ENCODE measurements around the gene BNIP3. TPM values are rescaled to one million over a fixed set of nuclear protein-coding genes. Genes with fewer than 3 reads are reported as not detected.
"Not testable (repeated sequence)": the region's sequence is repeated elsewhere in the genome, so short reads cannot be mapped to it uniquely, and the experiment has no call there.

The BNIP3 gene
- total RNA-seq, 1 donor from 2014 or later: 35.3 TPM

DNA sequence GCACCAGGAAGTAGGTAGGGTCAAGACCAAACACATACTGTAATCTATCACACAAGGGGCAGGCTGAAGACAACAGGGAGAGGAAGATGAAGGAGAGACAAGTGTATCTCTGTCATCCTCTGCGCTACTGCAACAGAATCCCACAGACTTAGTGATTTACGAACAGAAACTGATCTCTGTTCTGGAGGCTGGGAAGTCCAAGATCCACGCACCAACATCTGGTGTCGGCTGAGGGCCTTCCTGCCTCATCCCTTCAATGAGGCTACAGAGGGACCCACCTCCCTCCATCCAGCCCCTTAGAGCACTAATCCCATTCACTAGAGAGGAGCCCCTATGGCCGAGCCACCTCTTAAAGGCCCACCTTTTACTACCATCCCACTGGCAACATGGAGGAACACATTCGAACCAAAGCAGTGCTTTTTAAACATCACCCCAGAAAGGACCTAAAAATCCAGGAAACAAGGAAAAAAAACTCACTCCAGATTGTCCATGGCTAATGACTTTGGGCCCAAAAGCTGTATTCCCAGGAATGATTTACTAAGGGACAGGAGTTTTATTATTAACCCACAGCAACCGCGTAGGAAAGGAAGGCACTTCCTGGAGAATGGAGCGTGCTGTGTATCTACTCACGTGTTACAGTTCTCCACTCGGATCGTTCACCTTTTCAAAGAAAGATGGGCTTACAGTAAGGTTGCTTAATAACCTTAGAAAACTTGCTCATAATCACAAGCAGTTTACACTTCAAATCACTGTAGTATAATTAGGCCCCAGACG, 4.2 kb downstream of the BNIP3 start:
- no peak for DNase-seq

DNA sequence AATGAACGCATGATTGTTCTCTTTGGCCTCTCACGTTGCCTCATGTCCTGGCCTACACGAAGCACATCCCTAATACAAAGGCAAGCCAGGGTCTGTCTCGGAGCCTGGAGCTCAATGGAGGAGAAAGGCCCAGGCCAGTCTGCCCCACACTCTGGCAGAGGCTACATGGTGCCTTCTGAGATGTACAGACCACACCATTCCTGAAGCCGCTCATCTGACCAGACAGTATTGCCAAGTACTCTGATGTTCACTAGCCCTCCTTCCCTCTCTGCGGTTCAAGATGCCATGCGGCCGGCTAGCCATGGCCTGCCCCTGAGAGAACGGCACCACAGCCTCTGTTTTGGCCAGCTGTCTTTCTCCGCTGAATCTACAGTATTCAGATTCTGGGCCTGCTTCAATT, 5.9 kb downstream of the BNIP3 start:
- no peak for DNase-seq

DNA sequence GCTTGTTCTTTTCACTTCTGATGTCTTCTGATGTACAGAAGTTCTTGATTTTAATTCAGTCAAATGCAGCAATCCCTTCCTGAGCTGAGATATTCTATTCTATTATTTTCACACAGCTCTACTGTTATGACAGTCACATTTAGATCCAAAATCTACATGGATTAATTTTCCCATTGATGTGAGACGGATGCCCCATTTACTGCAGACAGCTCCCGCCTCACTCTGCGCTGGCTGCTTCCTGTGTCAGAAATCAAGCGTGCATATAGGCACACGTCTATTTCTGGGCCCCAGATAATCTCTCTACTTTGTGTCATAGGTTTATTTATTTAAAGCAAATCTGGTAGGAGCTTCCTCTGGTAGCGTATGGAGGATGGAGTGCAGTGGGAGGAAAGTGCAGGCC, 6.7 kb downstream of the BNIP3 start:
- DNase-seq: no peak

DNA sequence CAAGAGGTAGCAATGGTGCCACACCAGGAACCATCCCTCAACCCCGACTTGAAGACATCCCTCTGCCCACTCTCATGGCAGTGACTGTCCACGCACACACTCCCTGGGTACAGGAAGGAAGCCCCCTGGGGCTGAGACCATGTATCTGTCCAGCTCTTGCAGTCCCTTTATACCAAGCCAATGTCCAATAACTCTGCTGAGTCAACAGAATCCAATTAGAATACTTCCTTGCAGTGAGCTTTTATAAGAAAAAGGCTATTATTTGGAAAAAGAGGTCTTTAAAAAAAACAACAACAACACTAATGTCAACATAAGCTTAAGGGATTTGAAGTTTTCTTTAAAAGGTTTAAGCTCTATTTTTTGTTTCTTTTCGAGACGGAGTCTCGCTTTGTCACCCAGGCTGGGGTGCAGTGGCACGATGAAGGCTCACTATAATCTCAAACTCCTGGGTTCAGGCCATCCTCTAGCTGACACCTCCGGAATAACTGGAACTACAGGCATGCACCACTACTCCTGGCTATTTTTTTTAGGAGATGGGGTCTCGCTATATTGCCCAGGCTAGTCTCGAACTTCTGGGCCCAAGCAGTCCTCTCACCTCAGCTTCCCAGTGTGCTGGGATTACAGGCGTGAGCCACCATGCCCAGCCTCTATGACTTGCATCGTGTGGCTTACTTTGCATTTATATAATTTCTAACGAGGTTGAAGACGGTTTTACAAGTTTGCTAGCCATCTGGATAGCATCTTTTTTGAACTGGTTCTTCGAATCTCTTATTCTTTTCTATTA, 7.5 kb downstream of the BNIP3 start:
- DNase-seq: no peak

DNA sequence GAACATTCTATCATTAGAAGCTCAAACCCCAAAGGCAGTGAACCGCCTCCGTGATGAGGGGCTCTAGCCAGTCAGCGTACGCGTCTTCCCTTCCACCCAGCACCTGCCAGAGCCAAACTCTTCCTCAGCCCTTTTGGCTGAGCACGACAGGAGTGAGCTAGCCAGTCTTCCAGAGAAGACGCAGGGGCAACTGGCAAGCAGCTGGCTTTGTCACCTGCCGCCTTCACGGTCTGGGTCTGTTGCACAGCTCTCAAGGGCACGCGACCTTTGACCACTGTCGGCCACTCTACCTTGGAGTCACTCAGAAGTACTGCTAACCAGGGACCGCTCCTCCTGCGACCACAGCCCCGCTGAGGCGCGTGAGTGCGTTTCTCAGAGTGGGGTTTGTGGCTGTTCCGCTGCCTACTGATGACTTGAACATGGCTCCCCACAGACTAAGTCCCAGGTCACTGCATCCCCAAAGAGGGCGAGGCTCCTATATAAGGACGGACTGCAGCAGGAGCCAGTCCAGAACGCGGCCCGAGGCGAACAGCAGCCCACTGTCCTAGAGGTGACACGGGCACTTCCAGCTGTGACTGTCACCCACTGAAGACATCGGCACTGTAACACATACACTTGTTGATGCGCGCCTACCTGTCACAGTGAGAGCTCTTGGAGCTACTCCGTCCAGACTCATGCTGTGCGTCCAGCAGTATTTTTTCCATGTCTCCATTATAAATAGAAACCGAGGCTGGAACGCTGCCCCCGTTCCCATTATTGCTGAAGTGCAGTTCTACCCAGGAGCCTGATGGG, 8.4 kb downstream of the BNIP3 start:
- no peak for DNase-seq

DNA sequence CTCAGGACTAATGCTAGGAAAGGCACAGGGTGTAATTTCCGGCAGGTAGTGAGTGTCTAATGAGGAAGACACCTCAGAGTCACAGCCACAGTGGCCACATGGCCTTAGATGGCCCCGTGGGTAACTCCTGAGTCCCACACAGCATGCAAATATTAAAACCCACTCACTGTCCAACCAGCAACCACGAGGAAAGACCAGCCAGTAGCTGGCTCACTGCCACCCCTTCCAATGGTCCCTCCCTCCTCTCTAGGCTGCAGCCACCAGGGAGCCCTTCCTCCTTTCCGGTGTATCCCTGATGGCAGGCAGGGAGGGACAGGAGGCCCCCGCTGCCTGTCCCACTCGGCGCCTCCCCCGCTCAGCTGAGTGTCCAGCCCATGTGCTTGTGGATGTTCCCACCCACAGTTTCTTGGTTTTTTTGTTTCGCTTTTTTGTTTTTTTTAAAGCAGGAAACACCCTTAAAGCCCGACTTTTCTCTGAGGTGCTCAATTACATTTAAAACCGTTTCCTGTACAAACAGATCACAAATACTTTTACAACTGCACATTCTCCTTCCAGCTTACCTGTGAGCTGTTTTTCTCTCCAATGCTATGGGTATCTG, 9.2 kb downstream of the BNIP3 start:
- no peak for DNase-seq

DNA sequence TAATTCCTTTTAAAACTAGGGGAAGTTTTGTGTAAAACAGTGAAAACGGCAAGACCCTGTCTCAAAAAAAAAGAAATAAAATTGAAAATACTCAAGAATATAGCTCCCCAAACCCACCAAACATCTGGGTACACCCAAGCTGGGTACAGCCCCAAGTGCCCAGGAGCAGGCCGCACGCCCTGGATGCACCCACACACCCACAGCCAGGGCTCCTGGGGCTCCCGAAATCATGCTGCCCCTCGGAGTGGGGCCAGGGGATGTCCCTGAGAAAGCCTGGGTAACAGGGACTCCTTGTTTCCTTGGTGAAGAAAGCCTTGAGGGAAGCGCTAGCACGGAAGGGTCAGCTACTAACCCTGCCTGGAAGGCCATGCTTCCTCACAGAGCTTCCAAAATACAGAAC, 10.1 kb downstream of the BNIP3 start:
- no peak for DNase-seq

DNA sequence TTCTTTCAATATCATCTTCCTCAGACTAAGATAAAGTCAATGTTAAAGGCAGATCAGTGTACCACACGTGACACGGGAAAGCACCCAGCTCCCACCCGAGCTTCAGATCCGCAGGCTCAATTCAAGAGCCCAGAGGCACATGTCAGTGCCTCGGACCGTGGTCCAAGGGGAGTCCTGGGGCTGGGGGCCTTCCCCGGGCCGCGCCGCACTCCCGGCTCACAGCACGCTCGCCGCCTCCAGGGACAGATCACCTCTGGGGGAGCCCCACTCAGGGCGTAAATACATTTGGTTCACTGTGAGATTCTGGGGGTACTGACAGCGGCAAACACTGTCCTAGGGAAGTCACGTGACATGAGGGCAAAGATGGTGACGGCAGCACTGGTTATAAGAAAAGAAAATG, 10.8 kb downstream of the BNIP3 start:
- no peak for DNase-seq

DNA sequence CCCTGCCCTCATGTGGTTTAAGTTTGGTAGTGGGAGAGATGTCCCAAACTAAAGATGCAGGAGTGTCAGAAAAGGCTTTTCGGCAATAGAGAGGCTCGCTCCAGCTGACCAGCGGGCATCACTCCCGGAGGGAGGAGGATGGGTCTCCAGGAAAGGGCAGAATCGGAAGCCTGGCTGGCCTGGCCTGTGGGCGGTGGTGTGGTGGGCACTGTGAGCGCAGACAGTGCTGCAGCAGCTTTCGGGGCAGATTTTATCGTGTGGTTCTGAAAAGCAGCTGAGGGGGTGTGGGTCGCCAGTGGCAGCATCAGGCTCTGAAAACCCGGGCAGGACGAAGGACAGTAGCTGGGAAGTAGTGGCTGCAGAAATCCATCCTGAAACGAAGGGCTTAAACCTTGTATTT, 12.8 kb downstream of the BNIP3 start:
- DNase-seq: no peak

DNA sequence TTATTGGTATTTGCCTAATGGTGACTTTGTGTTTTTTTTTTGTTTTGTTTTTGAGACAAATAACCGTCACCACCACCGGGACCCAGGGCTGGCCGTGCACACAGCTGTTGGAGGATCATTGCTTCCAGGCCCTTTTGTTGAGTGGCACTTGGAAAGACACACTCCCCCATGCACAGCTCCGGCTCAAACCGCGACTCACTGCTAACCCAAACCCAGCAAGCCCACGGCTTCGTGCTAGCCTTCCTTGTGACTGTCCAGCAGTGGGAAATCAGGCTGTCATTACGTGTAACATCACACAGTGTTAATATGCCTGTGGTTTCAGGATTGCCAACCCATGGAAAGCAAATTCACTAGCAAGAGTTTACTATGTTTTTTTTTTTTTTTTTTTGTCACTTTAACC, 17.4 kb downstream of the BNIP3 start:
- DNase-seq: no peak

DNA sequence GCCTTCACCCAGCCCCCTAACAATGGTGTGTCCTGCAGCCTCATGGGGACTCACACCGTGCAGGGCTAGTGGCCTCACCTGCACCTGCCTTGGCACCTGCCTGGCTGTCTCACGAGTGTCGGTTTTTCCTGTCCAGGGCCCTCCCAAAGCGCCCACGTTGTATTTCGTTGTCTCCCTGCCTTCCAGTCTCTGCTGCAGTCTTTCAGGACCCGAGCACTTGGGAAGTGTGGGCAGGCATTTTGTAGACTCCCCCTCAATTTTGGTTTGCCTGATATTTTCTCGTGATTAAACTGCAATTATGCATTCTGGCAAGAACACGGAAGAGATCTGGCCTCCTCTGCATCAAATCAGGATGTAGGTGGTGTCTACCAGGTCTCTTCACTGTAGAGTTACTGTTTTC, 17.9 kb downstream of the BNIP3 start:
- no peak for DNase-seq

DNA sequence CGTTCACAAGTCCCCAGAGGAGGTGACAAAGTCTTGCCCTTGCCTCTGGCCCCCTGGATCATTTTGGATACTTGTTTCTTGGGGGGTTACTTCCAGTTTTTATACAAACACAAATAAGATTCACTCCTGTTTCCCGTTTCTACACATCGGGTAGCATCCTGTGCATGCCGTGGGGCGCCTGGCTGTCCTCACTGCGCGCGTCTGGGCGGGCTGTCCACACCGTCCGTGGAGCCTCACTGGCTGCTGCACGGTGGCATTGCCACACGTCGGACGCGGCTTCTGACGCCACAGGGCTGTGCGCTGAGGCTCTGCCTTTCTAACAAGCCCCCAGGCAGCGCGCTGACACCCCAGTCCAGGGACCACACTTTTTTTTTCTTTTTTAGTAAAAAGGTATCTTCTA, 18.4 kb downstream of the BNIP3 start:
- no peak for DNase-seq

DNA sequence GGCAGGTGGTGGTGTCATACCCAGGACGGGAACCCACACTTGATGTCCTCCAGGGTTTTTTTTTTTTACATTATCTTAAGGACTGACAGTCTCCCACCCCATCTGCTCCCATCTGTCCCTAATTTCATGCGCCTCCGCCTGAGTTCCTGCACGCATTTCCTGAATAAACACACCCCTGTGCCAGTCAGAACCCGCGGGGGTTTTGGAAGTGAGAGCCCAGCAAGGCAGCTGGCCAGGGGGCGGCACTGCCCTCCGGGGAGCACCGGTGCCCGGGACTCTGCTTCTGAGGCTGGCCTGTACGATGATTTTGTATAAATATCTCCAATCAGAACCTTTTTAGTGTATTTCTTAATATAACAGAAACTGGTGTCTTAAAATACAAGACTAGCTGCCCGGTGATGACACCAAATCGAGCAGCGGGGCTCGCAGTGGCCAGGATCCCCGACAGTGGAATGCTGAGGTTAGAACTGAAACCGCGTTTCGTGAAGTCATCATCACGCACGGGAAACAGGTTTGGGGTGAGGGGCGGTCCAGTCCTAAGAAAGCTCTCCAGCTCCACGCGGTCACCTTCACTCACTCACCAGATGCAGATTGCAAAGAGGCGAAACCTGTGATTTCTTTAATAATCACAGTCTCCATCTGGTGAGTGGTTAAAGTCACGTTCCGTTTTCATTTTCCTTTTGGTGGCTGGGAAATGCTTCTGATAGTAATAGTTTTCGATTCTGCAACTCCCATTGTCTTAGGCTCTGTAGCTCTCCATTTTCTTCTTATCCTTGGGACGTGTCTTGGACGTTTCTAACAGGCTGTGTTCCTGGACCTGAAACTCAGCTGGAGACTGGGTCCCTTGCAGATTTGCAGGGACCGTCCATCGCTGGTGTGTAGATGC, 19.7 kb downstream of the BNIP3 start:
- DNase-seq: no peak

DNA sequence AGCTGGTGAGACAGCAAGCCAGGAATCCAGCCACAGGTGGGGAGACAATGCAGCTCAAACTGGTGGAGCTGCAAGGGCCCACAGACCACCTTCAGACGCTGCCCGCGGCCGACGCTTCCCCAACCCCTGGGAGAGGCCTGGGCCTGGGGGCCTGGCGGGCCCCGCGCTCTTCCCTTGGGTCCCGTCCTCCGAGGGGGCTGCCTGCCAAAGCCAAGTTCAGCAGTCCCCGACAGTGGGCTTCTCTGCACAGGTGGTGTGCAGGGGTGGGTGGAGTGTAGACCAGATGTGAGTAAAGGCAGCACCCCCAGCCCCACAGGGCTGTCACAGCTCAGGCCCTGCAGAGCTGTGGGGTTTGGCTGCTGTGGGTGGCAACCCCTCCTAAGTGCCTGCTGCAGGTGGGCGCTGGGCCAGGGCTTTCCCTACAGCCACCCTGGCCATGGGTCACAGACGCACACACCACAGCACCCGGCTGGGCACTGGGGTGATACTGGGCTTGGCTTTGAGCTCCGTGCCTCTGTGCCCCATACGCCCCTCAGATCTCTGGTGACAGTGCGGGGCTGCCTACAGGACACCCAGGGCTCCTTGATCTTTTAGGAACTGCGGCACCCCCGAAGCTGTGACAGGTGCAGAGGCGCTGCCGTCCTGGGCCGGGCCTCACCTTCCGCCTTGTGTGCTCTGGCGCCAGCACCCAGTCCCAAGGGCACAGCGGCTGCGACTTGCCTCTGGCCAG, 20.5 kb downstream of the BNIP3 start:
- DNase-seq: no peak

DNA sequence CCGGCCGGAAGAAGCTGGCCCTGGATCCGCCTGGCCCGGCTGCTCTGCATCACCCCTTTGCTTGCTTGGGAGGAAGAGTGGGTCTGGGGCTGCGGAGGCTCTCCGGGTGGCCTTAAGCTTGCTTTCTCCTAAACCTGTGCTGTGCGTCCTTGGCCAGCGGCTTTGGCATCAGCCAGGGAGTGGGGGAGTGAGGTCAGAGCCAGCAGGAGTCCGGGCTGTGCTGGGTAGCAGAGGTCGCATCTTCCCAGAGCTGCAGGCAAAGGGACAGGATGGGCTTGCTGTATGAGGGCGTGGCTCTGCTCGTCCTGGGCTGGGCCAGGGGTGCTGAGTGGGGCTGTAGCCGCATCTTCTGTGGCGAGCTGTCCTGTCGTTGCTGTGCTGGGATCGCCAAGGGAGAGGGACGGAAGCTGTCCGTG, 21.1 kb downstream of the BNIP3 start:
- DNase-seq: no peak

DNA sequence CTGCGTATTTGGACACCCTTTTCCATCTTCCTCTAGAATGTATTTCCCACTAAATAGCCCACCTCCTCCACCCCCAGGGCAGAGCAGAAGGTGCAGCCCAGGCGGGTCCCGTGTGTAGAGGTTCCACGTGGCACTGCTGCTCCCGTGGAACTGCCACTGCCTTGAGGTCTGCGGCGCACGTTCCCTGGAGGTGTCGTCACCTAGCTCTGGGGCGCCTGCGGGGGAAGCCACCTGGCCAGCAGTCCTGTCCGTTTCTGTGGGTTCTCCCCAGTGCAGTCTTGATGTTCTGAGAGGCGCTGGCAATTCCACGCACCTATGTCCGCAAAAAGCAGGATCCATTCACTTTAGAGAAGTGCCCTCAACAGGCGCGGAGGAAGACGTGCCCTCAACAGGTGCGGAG, 21.9 kb downstream of the BNIP3 start:
- DNase-seq: no peak

DNA sequence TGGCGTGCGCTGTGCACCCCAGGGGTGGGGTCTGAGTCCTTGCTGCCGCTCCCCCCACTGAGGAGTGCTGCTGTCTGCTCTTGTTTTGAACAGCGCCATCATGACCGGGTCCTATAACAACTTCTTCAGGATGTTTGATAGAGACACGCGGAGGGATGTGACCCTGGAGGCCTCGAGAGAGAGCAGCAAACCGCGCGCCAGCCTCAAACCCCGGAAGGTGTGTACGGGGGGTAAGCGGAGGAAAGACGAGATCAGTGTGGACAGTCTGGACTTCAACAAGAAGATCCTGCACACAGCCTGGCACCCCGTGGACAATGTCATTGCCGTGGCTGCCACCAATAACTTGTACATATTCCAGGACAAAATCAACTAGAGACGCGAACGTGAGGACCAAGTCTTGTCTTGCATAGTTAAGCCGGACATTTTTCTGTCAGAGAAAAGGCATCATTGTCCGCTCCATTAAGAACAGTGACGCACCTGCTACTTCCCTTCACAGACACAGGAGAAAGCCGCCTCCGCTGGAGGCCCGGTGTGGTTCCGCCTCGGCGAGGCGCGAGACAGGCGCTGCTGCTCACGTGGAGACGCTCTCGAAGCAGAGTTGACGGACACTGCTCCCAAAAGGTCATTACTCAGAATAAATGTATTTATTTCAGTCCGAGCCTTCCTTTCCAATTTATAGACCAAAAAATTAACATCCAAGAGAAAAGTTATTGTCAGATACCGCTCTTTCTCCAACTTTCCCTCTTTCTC, 26.0 kb downstream of the BNIP3 start:
- no peak for DNase-seq

DNA sequence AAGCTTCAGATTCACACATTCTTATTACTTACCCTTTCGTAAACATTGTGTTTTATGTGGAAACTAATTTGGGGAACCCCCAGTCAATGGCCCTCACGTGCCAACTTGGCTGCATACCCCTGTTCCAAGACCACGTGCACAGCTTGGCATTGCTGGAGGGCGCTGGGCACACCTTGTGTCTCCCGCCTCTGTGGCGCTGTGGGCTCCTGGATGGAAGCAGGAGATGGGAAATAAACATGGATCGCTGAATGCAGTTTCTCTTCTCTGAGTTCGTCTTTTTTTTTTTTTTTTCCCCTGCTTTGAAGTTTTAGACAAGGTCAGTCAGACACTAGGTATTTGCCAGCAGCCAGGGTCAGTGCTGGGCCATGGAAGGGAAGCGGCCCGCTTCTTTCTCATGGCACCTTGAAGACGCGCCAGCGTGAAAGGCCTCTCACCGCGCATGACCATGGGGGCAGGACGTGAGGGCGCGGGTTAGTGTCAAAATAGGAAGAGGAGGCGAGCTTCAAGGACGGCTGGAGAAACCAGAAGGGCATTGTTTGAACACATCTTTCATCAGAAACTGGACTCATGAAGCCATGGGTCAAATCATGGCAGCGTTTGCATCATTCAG, 27.3 kb downstream of the BNIP3 start:
- no peak for DNase-seq

DNA sequence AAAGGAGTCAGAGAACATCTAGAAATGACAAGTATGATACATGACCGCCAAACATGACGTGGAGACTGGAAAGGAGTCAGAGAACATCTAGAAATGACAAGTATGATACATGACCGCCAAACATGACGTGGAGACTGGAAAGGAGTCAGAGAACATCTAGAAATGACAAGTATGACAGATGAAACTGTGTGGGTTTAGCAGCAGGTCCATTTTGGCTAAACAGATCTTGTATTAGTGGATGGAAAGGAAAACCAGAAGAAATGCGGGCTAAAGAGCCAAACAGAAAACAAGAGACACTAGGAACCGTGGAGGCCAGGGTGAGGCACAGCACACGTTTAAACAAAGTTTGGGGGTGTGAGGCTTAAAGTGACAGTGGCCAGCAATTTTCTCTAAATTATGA, 31.8 kb downstream of the BNIP3 start:
- DNase-seq: not testable (repeated sequence)

Data from skin of body (tissue), 2 donors.